Anterior cingulate cortex (tissue), 58 donors: ENCODE measurements around the gene PRKAB1.

Experiments
- DNase-seq, 58 donors: peaks; one replicate each; lab custom pipeline; 2025; lab: John Stamatoyannopoulos, UW

The PRKAB1 gene

GRCh38 chr12:119660076-119660475 is 7.9 kb upstream of the PRKAB1 start:
- no peak for DNase-seq

- DNase-seq = no peak
These were observed 6.1 kb upstream of the PRKAB1 start for GRCh38 chr12:119661882-119662281.

- no peak for DNase-seq
These were observed 3.3 kb upstream of the PRKAB1 start for GRCh38 chr12:119664642-119665041.

- DNase-seq = no peak
These were observed 2.6 kb upstream of the PRKAB1 start for GRCh38 chr12:119665164-119665929.

DNA sequence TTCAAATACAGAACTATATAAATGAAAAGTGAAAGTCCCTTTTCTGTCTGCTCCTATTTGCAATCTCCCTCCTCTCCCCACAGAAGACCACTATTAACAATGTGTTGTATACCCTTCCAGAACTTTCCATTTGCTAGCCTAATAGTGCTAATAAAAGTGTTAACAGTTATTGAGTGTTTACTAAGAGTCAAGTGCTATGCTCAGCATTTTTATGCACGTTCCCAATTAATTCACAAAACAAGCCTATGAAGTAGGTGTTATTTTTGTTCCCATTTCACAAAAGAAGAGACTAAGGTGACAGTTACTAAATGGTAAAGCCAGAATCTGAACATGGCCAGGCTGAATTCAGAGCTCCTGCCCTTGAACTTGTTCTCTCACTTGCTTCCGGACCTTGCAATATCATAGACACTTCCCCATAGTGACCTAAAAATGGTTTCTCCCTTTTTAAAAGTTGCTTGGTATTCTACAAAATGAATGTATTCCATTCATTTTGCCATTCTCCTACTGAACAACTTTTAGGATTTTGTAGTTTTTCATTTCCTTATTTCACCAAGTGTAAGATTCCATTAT is 1.6 kb upstream of the PRKAB1 start:
- DNase-seq = no peak

GRCh38 chr12:119666900-119667576 is 895 bp upstream of the PRKAB1 start:
- DNase-seq = no peak

DNA sequence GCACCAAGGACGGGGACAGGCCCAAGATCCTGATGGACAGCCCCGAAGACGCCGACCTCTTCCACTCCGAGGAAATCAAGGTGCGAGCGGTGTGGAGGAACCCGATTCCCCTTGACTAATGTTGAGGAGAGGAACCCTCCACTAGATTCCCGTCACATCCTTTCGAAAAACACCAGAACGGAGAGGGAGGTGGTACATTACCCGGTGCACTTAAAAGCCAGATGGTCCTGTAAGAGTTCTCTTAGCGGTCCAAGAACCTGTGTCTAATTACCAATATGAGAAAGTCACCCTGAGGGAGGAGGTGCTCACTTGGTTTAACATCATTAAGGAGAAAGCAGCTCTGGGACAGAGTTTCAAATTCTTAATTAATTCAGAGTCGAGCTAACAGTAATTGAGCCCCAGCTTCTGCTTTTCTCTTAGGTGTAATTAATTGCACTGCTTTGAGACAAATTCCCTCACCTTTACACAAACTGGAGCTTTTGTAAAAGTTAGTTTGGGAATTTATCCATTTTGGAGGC is 450 bp downstream of the PRKAB1 start:
- DNase-seq = peak in 1 of 58 donors; percentile 45

DNA sequence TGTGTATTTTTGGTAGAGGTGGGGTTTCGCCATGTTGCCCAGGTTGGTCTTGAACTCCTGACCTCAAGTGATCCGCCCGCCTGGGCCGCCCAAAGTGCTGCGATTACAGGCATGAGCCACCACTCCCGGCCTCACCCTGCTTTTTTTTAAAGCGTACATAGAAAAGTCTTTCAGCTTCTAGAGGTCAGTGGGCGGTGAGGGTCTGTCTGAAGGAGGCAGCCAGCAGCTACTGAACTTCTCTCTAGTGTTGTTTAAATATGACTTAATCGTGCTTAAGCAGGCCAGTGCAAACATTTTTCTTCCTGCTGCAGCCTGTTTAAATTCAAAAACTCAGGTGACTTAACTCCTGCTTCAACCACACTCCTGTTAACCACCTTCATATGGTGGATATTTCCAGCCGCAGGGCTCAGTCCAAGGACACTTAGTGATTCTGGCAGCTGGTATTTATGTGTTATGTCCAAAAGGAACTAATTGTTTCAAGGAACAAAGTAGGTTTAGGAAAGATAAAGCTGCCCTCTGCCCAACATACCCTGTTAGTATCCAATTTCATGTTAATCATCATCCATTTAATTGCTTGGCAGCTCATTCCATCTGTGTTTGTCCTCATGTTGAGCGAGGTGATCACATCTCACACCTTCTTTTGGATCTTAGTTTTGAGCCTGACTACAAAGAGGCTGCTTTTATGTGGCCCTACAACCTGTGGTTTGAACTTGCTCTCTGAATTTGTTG is 2.0 kb downstream of the PRKAB1 start:
- no peak for DNase-seq

DNA sequence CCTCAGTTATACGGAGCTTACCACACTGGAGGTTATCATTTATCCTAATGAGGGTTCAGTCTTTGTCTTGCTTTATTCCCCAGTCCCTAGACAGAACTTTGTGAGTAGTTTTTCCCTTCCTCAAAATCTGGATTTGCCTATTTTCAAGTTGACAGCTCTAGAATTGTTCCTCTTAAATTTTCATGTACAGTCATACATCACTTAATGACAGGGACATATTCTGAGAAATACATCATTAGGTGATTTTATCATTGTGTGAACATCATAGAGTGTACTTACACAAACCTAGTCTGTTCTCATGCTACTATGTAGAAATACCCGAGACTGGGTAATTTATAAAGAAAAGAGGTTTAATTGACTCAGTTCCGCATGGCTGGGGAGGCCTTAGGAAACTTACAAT is 3.1 kb downstream of the PRKAB1 start:
- no peak for DNase-seq

DNA sequence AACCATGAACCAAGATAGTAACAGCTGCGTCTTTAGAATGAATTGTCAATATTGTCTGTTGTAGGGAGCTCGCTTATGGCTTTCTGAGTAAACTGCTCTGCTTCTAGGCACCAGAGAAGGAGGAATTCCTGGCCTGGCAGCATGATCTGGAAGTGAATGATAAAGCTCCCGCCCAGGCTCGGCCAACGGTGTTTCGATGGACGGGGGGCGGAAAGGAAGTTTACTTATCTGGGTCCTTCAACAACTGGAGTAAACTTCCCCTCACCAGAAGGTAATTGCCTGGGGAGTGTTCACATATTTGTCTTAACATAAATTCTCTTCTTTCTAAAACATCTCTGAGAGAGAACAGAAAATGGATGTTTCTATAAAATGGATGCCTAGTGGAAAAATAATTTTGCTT is 4.3 kb downstream of the PRKAB1 start:
- no peak for DNase-seq

- DNase-seq = peak in 1 of 58 donors; percentile 24
These were observed 5.7 kb downstream of the PRKAB1 start for GRCh38 chr12:119673634-119674033.

DNA sequence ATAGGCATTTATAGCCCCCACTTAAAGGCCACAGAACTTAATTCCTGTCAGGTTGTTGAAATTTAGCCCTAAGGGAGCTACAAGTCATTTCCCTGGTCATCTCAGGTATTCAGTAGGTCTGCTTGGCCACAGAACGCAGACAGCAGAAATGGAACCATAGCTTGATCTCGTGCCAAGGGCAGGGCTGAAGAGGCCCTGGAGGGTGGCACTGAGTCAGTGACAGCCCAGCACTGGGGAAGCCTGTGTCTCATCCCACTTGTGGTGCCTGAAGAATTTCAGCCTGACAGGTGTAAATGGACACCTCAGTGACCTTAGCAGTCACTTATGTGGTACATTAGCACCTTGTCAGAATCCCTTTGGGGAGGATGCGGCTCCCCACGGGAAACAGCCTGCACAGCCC is 6.6 kb downstream of the PRKAB1 start:
- no peak for DNase-seq

GRCh38 chr12:119676022-119676421 is 8.1 kb downstream of the PRKAB1 start:
- DNase-seq = peak in 1 of 58 donors; percentile 9

DNA sequence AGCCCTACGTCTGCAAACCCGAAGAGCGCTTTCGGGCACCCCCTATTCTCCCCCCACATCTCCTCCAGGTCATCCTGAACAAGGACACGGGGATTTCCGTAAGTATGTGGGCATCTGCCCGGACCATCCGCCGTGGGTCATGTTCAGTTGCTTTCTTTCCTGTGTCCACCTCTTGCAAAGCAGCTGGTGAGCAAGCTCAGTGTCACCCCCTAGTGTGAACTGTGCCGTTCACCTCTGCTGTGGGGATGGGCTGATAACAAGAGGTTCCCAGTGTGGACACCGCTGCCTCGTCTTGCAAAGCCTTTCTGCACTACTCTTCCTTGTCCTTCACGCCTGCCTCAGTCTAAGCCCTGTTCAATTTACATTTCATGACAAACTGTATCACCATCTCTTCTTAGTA is 8.6 kb downstream of the PRKAB1 start:
- DNase-seq = no peak

DNA sequence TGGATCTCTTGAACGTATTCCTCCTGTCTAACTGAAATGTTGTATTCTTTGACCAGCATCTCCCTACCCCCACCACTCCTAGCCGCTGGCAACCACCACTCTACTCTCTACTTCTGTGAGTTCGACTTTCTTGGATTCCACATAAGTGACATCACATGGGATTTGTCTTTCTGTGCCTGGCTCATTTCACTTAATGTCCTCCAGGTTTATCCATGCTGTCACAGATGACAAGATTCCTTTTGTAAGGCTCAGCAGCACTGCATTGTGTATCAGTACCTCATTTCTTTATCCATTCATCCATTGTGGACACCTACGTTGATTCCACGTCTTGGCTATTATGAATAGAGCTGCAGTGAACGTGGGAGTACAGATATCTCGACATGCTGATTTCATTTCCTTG is 10.5 kb downstream of the PRKAB1 start:
- DNase-seq = no peak

DNA sequence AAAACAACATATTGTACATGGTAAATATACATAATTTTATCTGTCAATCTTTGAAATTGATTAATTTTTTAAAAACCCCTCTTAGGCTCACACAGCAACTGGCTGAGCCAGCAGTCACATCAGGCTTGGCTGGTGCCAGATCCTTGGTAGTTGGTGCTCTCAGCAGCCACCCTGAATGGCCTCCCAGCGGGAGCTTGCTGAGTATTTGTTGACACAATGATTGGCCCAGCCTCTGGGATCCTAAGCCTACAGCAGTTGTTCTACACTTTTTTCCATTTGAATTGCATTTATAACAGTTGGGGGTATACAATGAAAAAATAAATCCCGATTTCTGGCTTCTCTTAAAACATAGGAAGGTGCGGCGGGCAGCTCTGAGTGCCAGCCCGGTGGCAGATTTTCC is 11.1 kb downstream of the PRKAB1 start:
- DNase-seq = no peak

DNA sequence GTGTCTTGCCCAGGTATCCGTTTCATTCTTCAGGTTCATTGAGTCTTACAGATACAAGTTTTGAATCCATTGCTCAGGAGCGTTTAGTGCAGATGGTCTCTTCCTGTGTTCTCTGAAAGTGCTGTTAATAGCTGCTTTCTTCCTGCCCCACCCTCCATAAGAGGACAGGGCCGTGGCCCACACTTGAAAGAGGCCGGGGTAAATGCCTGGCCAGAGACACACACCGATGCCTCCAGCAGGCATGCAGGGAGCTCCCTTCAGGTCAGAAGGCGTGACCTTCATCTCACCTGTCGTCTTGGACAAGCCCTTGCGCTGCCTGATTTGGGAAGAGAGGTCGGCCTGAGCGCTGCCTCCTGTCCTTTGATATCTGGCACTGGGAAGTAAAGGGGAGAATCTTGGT is 11.6 kb downstream of the PRKAB1 start:
- DNase-seq = no peak

GRCh38 chr12:119681111-119681510 is 13.2 kb downstream of the PRKAB1 start:
- no peak for DNase-seq

DNA sequence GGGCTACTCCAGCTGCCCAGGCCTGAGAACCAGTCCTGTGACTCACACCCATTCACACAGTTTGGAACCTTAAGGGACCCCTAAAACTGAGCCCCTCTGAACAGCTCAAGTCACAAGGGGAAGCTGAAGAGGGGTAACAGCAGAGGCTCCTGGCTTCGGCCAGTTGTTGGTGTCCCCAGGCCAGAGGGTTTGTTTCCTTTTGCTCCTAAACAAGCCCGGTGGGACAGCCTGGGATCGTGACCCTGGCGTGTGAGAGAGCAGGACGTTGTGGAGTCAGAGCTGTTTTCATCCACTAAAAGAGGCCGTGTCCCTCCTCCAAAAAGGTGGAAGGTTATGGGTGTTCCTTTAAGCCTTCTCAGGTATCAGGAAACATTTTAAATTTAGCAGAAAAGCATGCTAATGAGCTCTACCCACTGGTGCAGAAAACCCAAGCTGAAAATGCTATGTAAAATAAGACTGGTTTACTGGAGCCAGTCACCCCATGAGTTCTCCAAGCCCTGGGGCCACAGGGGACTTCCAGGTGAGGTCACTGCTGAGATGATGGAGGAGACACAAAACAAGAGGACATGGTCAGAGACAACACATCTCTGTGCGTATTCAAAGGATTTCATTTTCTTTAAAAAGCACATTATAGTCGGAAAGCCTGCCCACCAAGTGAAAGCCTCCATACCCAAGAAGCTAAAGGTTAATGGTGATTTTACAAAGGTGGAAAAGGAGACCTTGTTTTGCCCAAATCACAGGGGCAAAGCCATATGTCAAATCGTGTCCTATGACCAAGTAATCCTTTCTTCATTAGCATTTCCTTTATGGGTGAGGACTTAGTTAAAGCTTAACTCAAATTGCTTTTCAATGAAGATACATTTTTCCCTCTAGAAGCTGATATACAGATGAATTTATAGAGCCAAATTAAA is 14.1 kb downstream of the PRKAB1 start:
- DNase-seq = no peak
